H1 (cell line): ENCODE data around the gene APLP2. TPM values are rescaled to one million over a fixed set of nuclear protein-coding genes. Genes with fewer than 3 reads are reported as not detected.

Source experiments
- CTCF ChIA-PET: fragments of 300-600 bp; sonication (Branson Sonifier 250); formaldehyde crosslinking; loops from one replicate; lab custom pipeline; 2021; ENCODE audit not compliant: partially characterized antibody; lab: Charles Lee
- POLR2A ChIA-PET: fragments of 300-600 bp; sonication (Branson Sonifier 250); formaldehyde crosslinking; loops from one replicate; lab custom pipeline; 2021; ENCODE audit warnings: inconsistent platforms; ENCODE audit not compliant: partially characterized antibody; lab: Charles Lee
- DNase-seq, 2 experiments: peaks; one replicate each; pipeline versions ENCODE4 v3.0.0 to v3.0.0-alpha.2; 2010 to 2022; ENCODE audit warnings: low spot score in 2 of 2, low read depth in 1 of 2, mixed read lengths in 1 of 2
- FAIRE-seq: peaks from 2 replicates; lab custom pipeline; 2011; peaks lifted over from hg19 to GRCh38; lab: Jason Lieb, UNC
- H2AFZ ChIP-seq: 2 replicates; pipeline ENCODE4 v1.8.1; 2012; ENCODE audit warnings: low read length, inconsistent platforms
- H2AK5ac ChIP-seq: 2 replicates; pipeline ENCODE4 v1.6.1; 2013; ENCODE audit warnings: low read depth, low read length
- H2BK120ac ChIP-seq: replicated peaks from 2 replicates; pipeline ENCODE3; 2013; ENCODE audit warnings: low read depth, low read length, inconsistent platforms
- H2BK12ac ChIP-seq: 2 replicates; pipeline ENCODE4 v1.6.1; 2013; ENCODE audit warnings: low read depth, low read length
- H2BK15ac ChIP-seq: 2 replicates; pipeline ENCODE4 v1.6.1; 2013; ENCODE audit warnings: low read length
- H2BK20ac ChIP-seq: 2 replicates; pipeline ENCODE4 v1.6.1; 2013; ENCODE audit warnings: low read length
- H2BK5ac ChIP-seq: 2 replicates; pipeline ENCODE4 v1.6.1; 2013; ENCODE audit warnings: low read depth, low read length
- H3K14ac ChIP-seq: 2 replicates; pipeline ENCODE4 v1.6.1; 2013; ENCODE audit warnings: inconsistent platforms; ENCODE audit not compliant: insufficient read length
- H3K18ac ChIP-seq: 2 replicates; pipeline ENCODE4 v1.6.1; 2013; ENCODE audit warnings: low read length; ENCODE audit errors: extremely low read depth
- H3K23ac ChIP-seq: 2 replicates; pipeline ENCODE4 v1.6.1; 2013; ENCODE audit warnings: inconsistent platforms; ENCODE audit not compliant: insufficient read length
- H3K23me2 ChIP-seq: 2 replicates; pipeline ENCODE4 v1.6.1; 2013; ENCODE audit warnings: low read depth, low read length
- H3K27ac ChIP-seq: 2 replicates; pipeline ENCODE4 v1.6.1; 2011; ENCODE audit warnings: low read depth, low read length, inconsistent platforms
- H3K27me3 ChIP-seq, 4 experiments: replicated peaks in 1 of 4; 1 replicate in 1 of 4; 2 replicates in 3 of 4; pipeline versions ENCODE4 v1.6.1 to v1.8.1; 2011 to 2013; ENCODE audit warnings: low read length in 3 of 4, mild to moderate bottlenecking in 3 of 4, inconsistent platforms in 2 of 4, mixed read lengths in 2 of 4, moderate library complexity in 1 of 4; ENCODE audit not compliant: control insufficient read depth in 3 of 4, insufficient read depth in 3 of 4; ENCODE audit errors: extremely low read depth in 1 of 4
- H3K36me3 ChIP-seq, 4 experiments: 2 replicates each; pipeline versions ENCODE4 v1.6.1 to v1.8.1; 2011 to 2013; ENCODE audit warnings: mild to moderate bottlenecking in 4 of 4, low read length in 3 of 4, moderate library complexity in 2 of 4, control low read depth in 1 of 4, inconsistent platforms in 1 of 4; ENCODE audit not compliant: insufficient read depth in 4 of 4, control insufficient read depth in 2 of 4
- H3K4ac ChIP-seq: replicated peaks from 2 replicates; pipeline ENCODE3; 2013; ENCODE audit warnings: low read length, low read depth, mixed read lengths, inconsistent platforms; ENCODE audit not compliant: insufficient read length
- H3K4me1 ChIP-seq, 4 experiments: replicated peaks in 1 of 4; 1 replicate in 1 of 4; 2 replicates in 3 of 4; pipeline versions ENCODE4 v1.6.1 to v1.8.1; 2011 to 2013; ENCODE audit warnings: low read length in 3 of 4, inconsistent platforms in 2 of 4, mixed read lengths in 1 of 4; ENCODE audit not compliant: insufficient read depth in 4 of 4, control insufficient read depth in 3 of 4
- H3K4me2 ChIP-seq, 2 experiments: 2 replicates each; pipeline versions ENCODE4 v1.6.1 to v1.8.1; 2011 to 2013; ENCODE audit warnings: low read depth in 2 of 2, low read length in 2 of 2, control low read depth in 1 of 2, inconsistent platforms in 1 of 2, mild to moderate bottlenecking in 1 of 2; ENCODE audit not compliant: insufficient read depth in 1 of 2
- H3K4me3 ChIP-seq, 4 experiments: fragments of 200-600, 300-600 bp in 1 of 4; sonication (generic), shearing (Covaris generic), sonication (Bioruptor Twin) in 1 of 4; 2 replicates each; pipeline versions ENCODE4 v1.5.1 to v1.8.1; 2011 to 2016; ENCODE audit warnings: low read length in 4 of 4, low read depth in 3 of 4, control low read depth in 2 of 4, inconsistent platforms in 2 of 4, mild to moderate bottlenecking in 2 of 4, mixed read lengths in 1 of 4, moderate library complexity in 1 of 4; ENCODE audit not compliant: insufficient read depth in 2 of 4; ENCODE audit errors: extremely low read depth in 1 of 4
- H3K56ac ChIP-seq: replicated peaks from 2 replicates; pipeline ENCODE3; 2013; ENCODE audit warnings: low read depth, mild to moderate bottlenecking, mixed read lengths, low read length, inconsistent platforms; ENCODE audit not compliant: insufficient read length
- H3K79me1 ChIP-seq: 2 replicates; pipeline ENCODE4 v1.6.1; 2013; ENCODE audit warnings: low read depth, low read length, control low read depth
- H3K79me2 ChIP-seq, 2 experiments: 2 replicates each; pipeline versions ENCODE4 v1.6.1 to v1.8.1; 2012 to 2013; ENCODE audit warnings: low read length in 2 of 2, mild to moderate bottlenecking in 2 of 2, inconsistent platforms in 1 of 2; ENCODE audit not compliant: insufficient read depth in 2 of 2, control insufficient read depth in 1 of 2
- H3K9ac ChIP-seq, 4 experiments: replicated peaks in 1 of 4; 1 replicate in 1 of 4; 2 replicates in 3 of 4; pipeline versions ENCODE4 v1.6.1 to v1.8.1; 2011 to 2013; ENCODE audit warnings: low read depth in 3 of 4, low read length in 3 of 4, control low read depth in 2 of 4, mild to moderate bottlenecking in 2 of 4, moderate library complexity in 2 of 4, inconsistent platforms in 1 of 4; ENCODE audit errors: extremely low read depth in 1 of 4
- H3K9me3 ChIP-seq, 2 experiments: 2 replicates each; pipeline versions ENCODE4 v1.6.1 to v1.8.1; 2012 to 2013; ENCODE audit warnings: mild to moderate bottlenecking in 2 of 2, moderate library complexity in 2 of 2, control low read depth in 1 of 2, inconsistent platforms in 1 of 2, low read depth in 1 of 2, low read length in 1 of 2, mixed read lengths in 1 of 2; ENCODE audit not compliant: insufficient read depth in 2 of 2
- H4K20me1 ChIP-seq, 2 experiments: replicated peaks in 1 of 2; 2 replicates each; pipeline versions ENCODE3 to v1.8.1; 2011 to 2013; ENCODE audit warnings: inconsistent platforms in 2 of 2, low read length in 2 of 2, mild to moderate bottlenecking in 1 of 2; ENCODE audit not compliant: insufficient read depth in 2 of 2, control insufficient read depth in 1 of 2
- H4K5ac ChIP-seq: 2 replicates; pipeline ENCODE4 v1.6.1; 2013; ENCODE audit warnings: low read length, low read depth, mixed read lengths, inconsistent platforms; ENCODE audit not compliant: insufficient read length
- H4K8ac ChIP-seq: 2 replicates; pipeline ENCODE4 v1.8.0; 2013; ENCODE audit warnings: mild to moderate bottlenecking, moderate library complexity, low read length, inconsistent platforms; ENCODE audit not compliant: insufficient read depth; ENCODE audit errors: extremely low read depth
- H4K91ac ChIP-seq: replicated peaks from 2 replicates; pipeline ENCODE3; 2013; ENCODE audit warnings: low read length, mixed read lengths, inconsistent platforms; ENCODE audit not compliant: insufficient read length
- BRCA1 ChIP-seq: IDR thresholded peaks from 2 replicates; pipeline ENCODE4 v1.6.1; 2012; ENCODE audit warnings: low read depth, low read length, improper control_type of control experiment
- CHD1 ChIP-seq: IDR thresholded peaks from 2 replicates; pipeline ENCODE4 v1.6.1; 2012; ENCODE audit warnings: low read depth, low read length, improper control_type of control experiment
- CTBP2 ChIP-seq: IDR thresholded peaks from 2 replicates; pipeline ENCODE4 v1.7.0; 2011; ENCODE audit warnings: borderline replicate concordance, mild to moderate bottlenecking, moderate library complexity, mixed read lengths, low read length; ENCODE audit not compliant: insufficient read depth, insufficient read length
- GABPA ChIP-seq: IDR thresholded peaks from 2 replicates; pipeline ENCODE4 v1.6.1; 2011; ENCODE audit warnings: mild to moderate bottlenecking, low read length, moderate library complexity, borderline replicate concordance; ENCODE audit not compliant: insufficient read depth
- HDAC6 ChIP-seq: IDR thresholded peaks from one replicate; pipeline ENCODE4 v1.7.1; 2012; ENCODE audit warnings: low read depth, mild to moderate bottlenecking, inconsistent platforms, low read length, moderate library complexity
- JUN ChIP-seq: IDR thresholded peaks from 2 replicates; pipeline ENCODE4 v1.6.1; 2011; ENCODE audit warnings: low read depth, mild to moderate bottlenecking, improper control_type of control experiment, low read length
- RAD21 ChIP-seq, 2 experiments: IDR thresholded peaks in 1 of 2; conservative IDR thresholded peaks in 1 of 2; 2 replicates each; pipeline ENCODE4 v1.6.1; 2011; ENCODE audit warnings: low read depth in 2 of 2, low read length in 2 of 2, improper control_type of control experiment in 1 of 2, inconsistent platforms in 1 of 2, mild to moderate bottlenecking in 1 of 2, moderate library complexity in 1 of 2
- RFX5 ChIP-seq: IDR thresholded peaks from 2 replicates; pipeline ENCODE4 v1.6.1; 2011; ENCODE audit warnings: low read depth, low read length, improper control_type of control experiment, borderline replicate concordance
- SIRT6 ChIP-seq: IDR thresholded peaks from one replicate; pipeline ENCODE4 v1.7.1; 2012; ENCODE audit warnings: low read length, inconsistent platforms
- SUZ12 ChIP-seq: fragments of 200-600 bp; sonication (generic); IDR thresholded peaks from 2 replicates; pipeline ENCODE4 v1.6.1; 2012; ENCODE audit warnings: mild to moderate bottlenecking, inconsistent platforms, low read length, moderate library complexity, mixed read lengths
- WGBS, 2 experiments: shearing (Covaris generic) in 1 of 2; methylation state at CpG; one replicate each; pipeline versions ENCODE4 v1.1.6 to v1.1.7; 2013 to 2015; ENCODE audit warnings: low lambda C conversion rate in 2 of 2, mixed read lengths in 2 of 2, inconsistent platforms in 1 of 2, low coverage in 1 of 2, missing lambda C conversion rate in 1 of 2; ENCODE audit not compliant: insufficient replicate concordance in 2 of 2, insufficient coverage in 1 of 2, insufficient read length in 1 of 2; ENCODE audit errors: extremely low coverage in 1 of 2, missing lambda C conversion rate in 1 of 2; 5-methylcytosine and 5-hydroxymethylcytosine counted together
- polyA plus RNA-seq, 7 experiments: library from polyadenylated mRNA; depleted of rRNA in 3 of 7; stranded (reverse) in 5 of 7; unstranded in 2 of 7; fragments of >200 nt in 5 of 7; fragments of 200-250 nt in 2 of 7; gene quantifications; 1 replicate in 5 of 7; 2 replicates in 1 of 7; 4 replicates in 1 of 7; pipeline versions ENCODE4 v1.2.1 to v1.2.3, GENCODE V29; 2011 to 2013; ENCODE audit warnings: missing spikeins in 2 of 7, mixed read lengths in 2 of 7
- total RNA-seq: library from RNA; stranded (reverse); fragmentation: NEBNext Ultra II Directional; extraction: Animal tissue kit (Norgen Biotek cat#: 25700); gene quantifications from 2 replicates; pipeline ENCODE4 v1.2.1, GENCODE V29; 2021
- TF ChIP-seq, protein P1 (sequence below), 3 experiments: IDR thresholded peaks; 1 replicate in 2 of 3; 2 replicates in 1 of 3; pipeline versions ENCODE4 v1.5.1 to v1.6.1; 2011; ENCODE audit warnings: low read length in 3 of 3, mild to moderate bottlenecking in 3 of 3, inconsistent platforms in 2 of 3, low read depth in 1 of 3, moderate library complexity in 1 of 3; ENCODE audit not compliant: insufficient read depth in 1 of 3; ENCODE audit errors: control extremely low read depth in 1 of 3

APLP2 gene
- total and polyA plus RNA-seq, 2 of the 8 experiments (the other 6 are each of a cell fraction or from before 2014, with no cell fraction given) = 222 to 315 TPM

DNA sequence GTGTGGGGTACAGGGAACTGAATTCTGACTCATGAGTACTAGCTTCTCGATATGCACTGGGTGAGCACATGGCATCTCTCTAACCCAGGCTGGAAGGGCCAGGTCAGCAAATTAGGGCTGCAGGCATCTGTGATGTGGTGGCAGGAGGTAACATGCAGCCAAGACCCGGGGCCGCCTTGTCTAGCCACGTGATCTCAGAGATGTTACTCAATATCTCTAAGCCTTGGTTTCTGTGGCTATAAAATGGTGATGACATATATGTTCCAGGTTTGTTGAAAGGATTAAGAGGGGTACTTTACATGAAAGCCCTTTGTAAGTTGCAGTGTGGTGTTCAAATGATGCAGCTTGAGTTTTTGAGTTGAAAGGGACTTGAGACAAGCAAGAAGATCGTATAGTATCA is 93.0 kb downstream of the APLP2 start:
- Histone ChIP-seq H4K20me1 (peaks cover 0 to 2% of the 10 kb centered on the region in 2 experiments), H2BK15ac (no peak overlapping the region), H4K91ac (no peak overlapping the region), H2BK5ac (no peak overlapping the region), H3K9ac (no peak overlapping the region), H4K5ac (no peak overlapping the region), H3K9me3 (no peaks in the 10 kb centered on the region), H2AFZ (no peak overlapping the region), H3K4me1 (peaks cover 0 to 23% (median 11%) of the 10 kb centered on the region in 4 experiments; a peak in 6 of 7 replicates), H3K23ac (no peak overlapping the region), H4K8ac (no peak overlapping the region), H3K23me2 (peaks cover 4% of the 10 kb centered on the region; the same call in 1 of the 2 replicates), H2BK120ac (no peak overlapping the region), H3K79me2 (no peaks in the 10 kb centered on the region), H3K56ac (no peak overlapping the region), H3K18ac (no peak overlapping the region), H3K4me3 (no peak overlapping the region), H3K36me3 (no peaks in the 10 kb centered on the region), H3K27ac (no peak overlapping the region), H2BK12ac (no peak overlapping the region), H3K27me3 (peaks cover 4 to 54% (median 42%) of the 10 kb centered on the region in 4 experiments), H3K4me2 (no peak overlapping the region), H3K4ac (no peak overlapping the region), H3K79me1 (no peaks in the 10 kb centered on the region; the same call in none of the 2 replicates), H2AK5ac (no peak overlapping the region), H2BK20ac (no peak overlapping the region), H3K14ac (no peak overlapping the region)
- FAIRE-seq = no peak
- ChIA-PET POLR2A (no interaction called here), CTCF (interaction anchor here (0.5 kb wide), 1 partner anchor 286 kb away, joined by 3 read pairs; the partner anchor contains the start of gene ADAMTS15)
- WGBS, 2 experiments = 91% methylated on average over 5 of the region's 5 CpGs; no CpG with 5 or more reads in 1 of the 2 experiments
- no peak for DNase-seq
- TF ChIP-seq HDAC6 = no peak
- TF ChIP-seq JUN = no peak
- TF ChIP-seq BRCA1 = no peak
- TF ChIP-seq SUZ12 = no peak
- no peak for TF ChIP-seq SIRT6
- TF ChIP-seq RAD21 (IDR thresholded peaks at IDR 0.05 in 1 of 2, conservative IDR thresholded peaks at IDR 0.05 in 1 of 2; ENCODE audit: low read depth in 2 of 2, low read length in 2 of 2) = no peak
- no peak for TF ChIP-seq CHD1
- no peak for TF ChIP-seq CTBP2
- no peak for TF ChIP-seq GABPA
- TF ChIP-seq RFX5 = no peak
- TF ChIP-seq, protein P1, sequence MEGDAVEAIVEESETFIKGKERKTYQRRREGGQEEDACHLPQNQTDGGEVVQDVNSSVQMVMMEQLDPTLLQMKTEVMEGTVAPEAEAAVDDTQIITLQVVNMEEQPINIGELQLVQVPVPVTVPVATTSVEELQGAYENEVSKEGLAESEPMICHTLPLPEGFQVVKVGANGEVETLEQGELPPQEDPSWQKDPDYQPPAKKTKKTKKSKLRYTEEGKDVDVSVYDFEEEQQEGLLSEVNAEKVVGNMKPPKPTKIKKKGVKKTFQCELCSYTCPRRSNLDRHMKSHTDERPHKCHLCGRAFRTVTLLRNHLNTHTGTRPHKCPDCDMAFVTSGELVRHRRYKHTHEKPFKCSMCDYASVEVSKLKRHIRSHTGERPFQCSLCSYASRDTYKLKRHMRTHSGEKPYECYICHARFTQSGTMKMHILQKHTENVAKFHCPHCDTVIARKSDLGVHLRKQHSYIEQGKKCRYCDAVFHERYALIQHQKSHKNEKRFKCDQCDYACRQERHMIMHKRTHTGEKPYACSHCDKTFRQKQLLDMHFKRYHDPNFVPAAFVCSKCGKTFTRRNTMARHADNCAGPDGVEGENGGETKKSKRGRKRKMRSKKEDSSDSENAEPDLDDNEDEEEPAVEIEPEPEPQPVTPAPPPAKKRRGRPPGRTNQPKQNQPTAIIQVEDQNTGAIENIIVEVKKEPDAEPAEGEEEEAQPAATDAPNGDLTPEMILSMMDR (IDR thresholded peaks at IDR 0.05; ENCODE audit: control extremely low read depth in 1 of 3, insufficient read depth in 1 of 3, low read depth in 1 of 3, low read length in 3 of 3) = no peak
